Esophagus squamous epithelium (tissue), 5 donors: ENCODE data around the gene TTYH1. TPM values are rescaled to one million over a fixed set of nuclear protein-coding genes. Genes with fewer than 3 reads are reported as not detected.

Experiments used
- DNase-seq: peaks from one replicate; lab custom pipeline; 2025; lab: John Stamatoyannopoulos, UW
- H3K27ac ChIP-seq, 4 donors: fragments of 200-600 bp; sonication (generic); one replicate each; pipeline ENCODE4 v1.5.1; 2016 to 2019; ENCODE audit warnings: mild to moderate bottlenecking in 1 of 4
- H3K27me3 ChIP-seq, 4 donors: fragments of 200-600 bp; sonication (generic); 1 replicate in 3 of 4; 2 replicates in 1 of 4; pipeline versions ENCODE4 v1.5.1 to v1.6.0; 2017 to 2021; ENCODE audit warnings: antibody characterized with exemption in 1 of 4
- H3K36me3 ChIP-seq, 3 donors: fragments of 200-600 bp; sonication (generic); one replicate each; pipeline ENCODE4 v1.5.1; 2016 to 2019
- H3K4me1 ChIP-seq, 3 donors: fragments of 200-600 bp; sonication (generic); one replicate each; pipeline ENCODE4 v1.5.1; 2017 to 2019
- H3K4me3 ChIP-seq, 4 donors: fragments of 200-600 bp; sonication (generic); 1 replicate in 3 of 4; 2 replicates in 1 of 4; pipeline ENCODE4 v1.5.1; 2016 to 2019; ENCODE audit warnings: mild to moderate bottlenecking in 2 of 4, moderate library complexity in 1 of 4
- H3K9me3 ChIP-seq, 3 donors: fragments of 200-600 bp; sonication (generic); one replicate each; pipeline ENCODE4 v1.5.1; 2016 to 2019
- CTCF ChIP-seq, 6 experiments: fragments of 450-650 bp in 4 of 6; fragments of 200-600 bp in 2 of 6; sonication (generic) in 2 of 6; IDR thresholded peaks; one replicate each; pipeline ENCODE4 v1.5.1; 2016 to 2019; ENCODE audit warnings: antibody characterized with exemption in 6 of 6, mild to moderate bottlenecking in 4 of 6, moderate library complexity in 4 of 6
- POLR2A ChIP-seq, 4 donors: fragments of 450-650 bp; IDR thresholded peaks; one replicate each; pipeline ENCODE4 v1.6.1; 2017; ENCODE audit warnings: antibody characterized with exemption in 4 of 4, mild to moderate bottlenecking in 4 of 4, moderate library complexity in 3 of 4
- WGBS, 2 donors: methylation state at CpG; one replicate each; pipeline ENCODE4 v1.1.5; 2018; 5-methylcytosine and 5-hydroxymethylcytosine counted together
- intact Hi-C: fragments of 100-400 bp; cut with DNase I; formaldehyde crosslinking; loops from one replicate; pipeline ENCODE4 v1.15.0; 2022
- total RNA-seq, 4 donors: library from RNA; depleted of rRNA; stranded (reverse); fragments of >200 nt; gene quantifications; one replicate each; pipeline ENCODE4 v1.1.0, GENCODE V29; 2016
- donor health status: DM: yes; HTN: yes; CAD: no.

Gene TTYH1
- total RNA-seq, 4 donors from 2014 or later = 0.44 to 4.4 (median 2.0) TPM; not detected in 1

DNA sequence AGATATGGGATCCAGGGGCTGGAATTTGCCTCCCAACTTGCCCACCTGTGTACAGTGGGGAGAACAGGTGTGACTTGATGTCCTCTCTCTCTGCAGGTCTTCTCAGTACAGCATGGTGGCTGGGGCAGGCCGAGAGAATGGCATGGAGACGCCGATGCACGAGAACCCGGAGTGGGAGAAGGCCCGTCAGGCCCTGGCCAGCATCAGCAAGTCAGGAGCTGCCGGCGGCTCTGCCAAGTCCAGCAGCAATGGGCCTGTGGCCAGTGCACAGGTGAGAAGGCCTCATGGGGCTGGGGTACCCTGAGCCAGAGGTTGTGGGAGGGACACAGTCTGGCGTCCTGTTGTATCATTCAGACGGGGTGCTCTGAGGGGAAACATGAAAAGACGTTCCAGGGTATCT lies 36.7 kb downstream of the TTYH1 start:
- H3K4me1 ChIP-seq = peaks cover 26 to 57% (median 39%) of the 10 kb centered on the region in 3 donors
- H3K4me3 ChIP-seq = no peak overlapping the region
- DNase-seq = no peak
- H3K9me3 ChIP-seq = no peaks in the 10 kb centered on the region
- WGBS, 2 donors = 88% methylated on average over 3 to 9 of the region's 11 CpGs
- H3K27me3 ChIP-seq = no peaks in the 10 kb centered on the region
- no peak overlapping the region for H3K27ac ChIP-seq
- no peak for TF ChIP-seq CTCF (IDR thresholded peaks at IDR 0.05)
- intact Hi-C loops = no loop called here
- peaks cover 49 to 64% (median 50%) of the 10 kb centered on the region in 3 donors for H3K36me3 ChIP-seq

GRCh38 chr19:54452626-54453025 lies 37.4 kb downstream of the TTYH1 start:
- no peaks in the 10 kb centered on the region for H3K27me3 ChIP-seq
- peaks cover 56 to 70% (median 56%) of the 10 kb centered on the region in 3 donors for H3K36me3 ChIP-seq
- intact Hi-C loops = no loop called here
- H3K4me1 ChIP-seq = peaks cover 21 to 51% (median 33%) of the 10 kb centered on the region in 3 donors
- no peak overlapping the region for H3K4me3 ChIP-seq
- TF ChIP-seq POLR2A (IDR thresholded peaks at IDR 0.05) (no peak), CTCF (IDR thresholded peaks at IDR 0.05) (no peak)
- H3K9me3 ChIP-seq = no peaks in the 10 kb centered on the region
- H3K27ac ChIP-seq = no peak overlapping the region
- no peak for DNase-seq
- 76 to 92% methylated on average over 4 to 10 of the region's 11 CpGs for WGBS, 2 donors

DNA sequence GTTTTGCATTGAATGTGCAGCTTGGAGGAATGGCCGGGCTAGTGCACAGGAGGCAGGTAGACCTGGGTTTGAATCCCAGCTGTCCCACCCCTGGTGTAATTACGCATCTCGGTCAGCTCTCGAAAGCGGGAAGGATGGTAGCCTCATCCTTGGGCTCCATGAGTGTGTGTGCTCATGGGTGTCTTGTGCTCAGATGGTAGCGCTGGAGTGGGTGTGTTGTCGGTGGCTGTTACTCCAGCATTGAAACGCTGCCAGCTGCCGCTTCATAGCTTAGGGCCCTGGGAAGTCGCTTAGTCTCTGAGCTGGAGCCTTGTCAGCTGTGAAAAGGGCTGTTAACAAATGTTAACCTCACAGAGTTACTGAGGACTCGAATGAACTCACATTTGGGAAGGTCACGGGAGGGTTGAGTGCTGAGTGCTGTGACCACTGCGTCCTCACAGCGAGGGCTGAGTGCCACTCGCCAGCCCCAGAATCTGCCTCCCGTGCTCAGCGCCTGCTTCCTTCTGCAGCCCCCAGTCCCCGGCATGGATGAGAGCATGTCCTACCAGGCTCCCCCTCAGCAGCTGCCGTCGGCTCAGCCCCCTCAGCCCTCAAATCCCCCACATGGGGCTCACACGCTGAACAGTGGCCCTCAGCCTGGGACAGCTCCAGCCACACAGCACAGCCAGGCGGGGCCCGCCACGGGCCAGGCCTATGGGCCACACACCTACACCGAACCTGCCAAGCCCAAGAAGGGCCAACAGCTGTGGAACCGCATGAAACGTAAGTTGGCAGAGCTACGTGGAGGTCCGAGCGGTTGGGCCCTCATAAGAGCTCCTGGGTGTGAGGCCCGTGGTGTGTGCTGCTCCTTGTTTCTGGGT lies 38.9 kb downstream of the TTYH1 start:
- Histone ChIP-seq H3K9me3 (no peaks in the 10 kb centered on the region), H3K4me3 (no peak overlapping the region), H3K36me3 (peaks cover 69 to 86% (median 71%) of the 10 kb centered on the region in 3 donors), H3K27ac (no peak overlapping the region), H3K27me3 (no peaks in the 10 kb centered on the region), H3K4me1 (peaks cover 20 to 48% (median 29%) of the 10 kb centered on the region in 3 donors)
- WGBS, 2 donors = 90 to 91% methylated on average over 11 to 18 of the region's 31 CpGs
- TF ChIP-seq CTCF (IDR thresholded peaks at IDR 0.05) = no peak
- no peak for TF ChIP-seq POLR2A (IDR thresholded peaks at IDR 0.05)
- no peak for DNase-seq
- intact Hi-C loops = no loop called here

DNA sequence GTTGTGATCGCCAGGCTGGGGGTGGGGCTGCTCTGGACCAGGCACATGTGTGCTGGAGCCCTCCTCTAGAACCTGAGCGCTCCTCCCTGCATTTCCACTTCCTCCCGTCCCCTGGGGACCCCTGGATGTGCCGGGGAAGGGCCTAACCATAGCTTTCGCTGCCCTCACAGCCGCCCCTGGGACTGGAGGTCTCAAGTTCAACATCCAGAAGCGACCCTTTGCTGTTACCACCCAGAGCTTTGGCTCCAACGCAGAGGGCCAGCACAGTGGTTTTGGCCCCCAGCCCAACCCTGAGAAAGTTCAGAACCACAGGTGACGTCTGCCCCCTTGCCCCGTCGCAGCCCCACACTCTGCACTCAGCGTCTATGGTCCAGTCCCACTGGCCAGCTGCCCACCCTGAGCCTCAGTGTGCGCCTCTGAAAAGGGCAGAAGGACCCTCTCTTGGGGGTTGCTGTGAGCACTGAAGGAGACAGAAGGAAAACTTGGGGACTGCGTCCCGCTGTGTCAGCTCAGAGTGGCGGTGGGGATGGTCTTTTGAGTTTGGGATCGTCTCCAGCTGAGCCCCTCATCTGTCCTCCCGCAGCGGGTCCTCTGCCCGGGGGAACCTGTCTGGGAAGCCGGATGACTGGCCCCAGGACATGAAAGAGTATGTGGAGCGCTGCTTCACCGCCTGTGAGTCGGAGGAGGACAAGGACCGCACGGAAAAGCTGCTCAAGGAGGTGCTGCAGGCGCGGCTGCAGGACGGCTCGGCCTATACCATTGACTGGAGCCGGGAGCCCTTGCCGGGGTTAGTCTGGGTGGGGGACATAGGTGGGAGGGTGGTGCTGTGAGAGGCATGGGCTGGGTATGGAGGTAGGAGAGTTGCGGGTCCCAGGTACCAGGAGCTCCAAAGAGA lies 39.8 kb downstream of the TTYH1 start:
- H3K36me3 ChIP-seq = peaks cover 69 to 94% (median 77%) of the 10 kb centered on the region in 3 donors
- TF ChIP-seq CTCF (IDR thresholded peaks at IDR 0.05) (no peak), POLR2A (IDR thresholded peaks at IDR 0.05) (no peak)
- intact Hi-C loops = no loop called here
- DNase-seq = no peak
- no peaks in the 10 kb centered on the region for H3K9me3 ChIP-seq
- H3K4me3 ChIP-seq = no peak overlapping the region
- H3K4me1 ChIP-seq = peaks cover 16 to 54% (median 28%) of the 10 kb centered on the region in 3 donors
- WGBS, 2 donors = 85 to 86% methylated on average over 8 to 9 of the region's 33 CpGs
- H3K27me3 ChIP-seq = no peaks in the 10 kb centered on the region
- no peak overlapping the region for H3K27ac ChIP-seq
